H1 (cell line): ENCODE data around the gene C14orf119.

ENCODE experiments used
- CTCF ChIP-seq, 3 experiments: IDR thresholded peaks; 1 replicate in 2 of 3; 2 replicates in 1 of 3; pipeline versions ENCODE4 v1.5.1 to v1.6.1; 2011; ENCODE audit warnings: low read length in 3 of 3, mild to moderate bottlenecking in 3 of 3, inconsistent platforms in 2 of 3, low read depth in 1 of 3, moderate library complexity in 1 of 3; ENCODE audit not compliant: insufficient read depth in 1 of 3; ENCODE audit errors: control extremely low read depth in 1 of 3
- JUND ChIP-seq: IDR thresholded peaks from 2 replicates; pipeline ENCODE4 v1.6.1; 2011; ENCODE audit warnings: mild to moderate bottlenecking, improper control_type of control experiment, low read length
- POLR2A ChIP-seq, 2 experiments: IDR thresholded peaks; 1 replicate in 1 of 2; 2 replicates in 1 of 2; pipeline ENCODE4 v1.6.1; 2011; ENCODE audit warnings: low read depth in 2 of 2, low read length in 2 of 2, mild to moderate bottlenecking in 2 of 2; ENCODE audit errors: control extremely low read depth in 1 of 2
- RAD21 ChIP-seq, 2 experiments: IDR thresholded peaks in 1 of 2; conservative IDR thresholded peaks in 1 of 2; 2 replicates each; pipeline ENCODE4 v1.6.1; 2011; ENCODE audit warnings: low read depth in 2 of 2, low read length in 2 of 2, improper control_type of control experiment in 1 of 2, inconsistent platforms in 1 of 2, mild to moderate bottlenecking in 1 of 2, moderate library complexity in 1 of 2
- RXRA ChIP-seq: IDR thresholded peaks from 2 replicates; pipeline ENCODE4 v1.6.1; 2011; ENCODE audit warnings: low read depth, mild to moderate bottlenecking, low read length, moderate library complexity; ENCODE audit not compliant: insufficient read depth
- SIN3A ChIP-seq, 2 experiments: IDR thresholded peaks in 1 of 2; conservative IDR thresholded peaks in 1 of 2; 2 replicates each; pipeline ENCODE4 v1.6.1; 2011 to 2012; ENCODE audit warnings: low read length in 2 of 2, improper control_type of control experiment in 1 of 2, low read depth in 1 of 2, mild to moderate bottlenecking in 1 of 2
- TAF1 ChIP-seq: IDR thresholded peaks from 2 replicates; pipeline ENCODE4 v1.6.1; 2011; ENCODE audit warnings: mild to moderate bottlenecking, low read depth, low read length

GRCh38 chr14:23118506-23119362, 23.4 kb downstream of the C14orf119 start, which contains the start of gene CEBPE:
- no peak for TF ChIP-seq RAD21 (IDR thresholded peaks at IDR 0.05 in 1 of 2, conservative IDR thresholded peaks at IDR 0.05 in 1 of 2; ENCODE audit: low read depth in 2 of 2, low read length in 2 of 2)
- no peak for TF ChIP-seq SIN3A (conservative IDR thresholded peaks at IDR 0.05 in 1 of 2, IDR thresholded peaks at IDR 0.05 in 1 of 2; ENCODE audit: low read depth in 1 of 2, low read length in 2 of 2)
- no peak for TF ChIP-seq POLR2A (IDR thresholded peaks at IDR 0.05; ENCODE audit: control extremely low read depth in 1 of 2, low read depth in 2 of 2, low read length in 2 of 2)
- no peak for TF ChIP-seq CTCF (IDR thresholded peaks at IDR 0.05; ENCODE audit: control extremely low read depth in 1 of 3, insufficient read depth in 1 of 3, low read depth in 1 of 3, low read length in 3 of 3)
- no peak for TF ChIP-seq RXRA
- TF ChIP-seq TAF1: no peak
- no peak for TF ChIP-seq JUND
